Measurements from ENCODE around the gene PTPN1.
"Not testable (repeated sequence)": the region's sequence is repeated elsewhere in the genome, so short reads cannot be mapped to it uniquely, and the experiment has no call there.

Gene PTPN1

GRCh38 chr20:50482396-50482981, 27.7 kb upstream of the PTPN1 start:
- DNase-seq = no peak

- no peak for DNase-seq
Measured at GRCh38 chr20:50484271-50484976, 25.8 kb upstream of the PTPN1 start.

GRCh38 chr20:50487397-50487796, 22.8 kb upstream of the PTPN1 start:
- DNase-seq = no peak

- DNase-seq = no peak
Measured at GRCh38 chr20:50488236-50488806, 21.9 kb upstream of the PTPN1 start.

- no peak for DNase-seq
Measured at GRCh38 chr20:50491168-50491567, 19.0 kb upstream of the PTPN1 start.

GRCh38 chr20:50491926-50492634, 18.1 kb upstream of the PTPN1 start:
- no peak for DNase-seq

- no peak for DNase-seq
Measured at GRCh38 chr20:50493881-50494253, 16.3 kb upstream of the PTPN1 start.

GRCh38 chr20:50494428-50494827, 15.8 kb upstream of the PTPN1 start:
- no peak for DNase-seq

- DNase-seq = no peak
Measured at GRCh38 chr20:50496773-50497385, 13.3 kb upstream of the PTPN1 start.

- DNase-seq = no peak
Measured at GRCh38 chr20:50498071-50498776, 12.0 kb upstream of the PTPN1 start.

- no peak for DNase-seq
Measured at GRCh38 chr20:50499938-50500337, 10.2 kb upstream of the PTPN1 start.

- no peak for DNase-seq
Measured at GRCh38 chr20:50501972-50502745, 8.0 kb upstream of the PTPN1 start.

- DNase-seq = no peak
Measured at GRCh38 chr20:50504231-50504823, 5.9 kb upstream of the PTPN1 start.

- no peak for DNase-seq
Measured at GRCh38 chr20:50506270-50506579, 4.0 kb upstream of the PTPN1 start.

- not testable (repeated sequence) for DNase-seq
Measured at GRCh38 chr20:50507745-50508144, 2.4 kb upstream of the PTPN1 start.

GRCh38 chr20:50508171-50508755, 1.9 kb upstream of the PTPN1 start:
- DNase-seq = no peak

- peak; percentile 15 for DNase-seq
Measured at GRCh38 chr20:50510706-50511542, 741 bp downstream of the PTPN1 start.

GRCh38 chr20:50512323-50512722, 2.1 kb downstream of the PTPN1 start:
- DNase-seq = no peak

GRCh38 chr20:50513169-50514034, 3.2 kb downstream of the PTPN1 start:
- no peak for DNase-seq

- DNase-seq = no peak
Measured at GRCh38 chr20:50514035-50514337, 3.8 kb downstream of the PTPN1 start.

Measured in stimulated activated CD4-positive, alpha-beta T cell treated with anti-CD3 and anti-CD28 coated beads, Interleukin-4, amount 100 ng/mL, for 24 hours (primary cell).